Activated CD4-positive, alpha-beta T cell treated with anti-CD3 and anti-CD28 coated beads, Interleukin-2, Interleukin-4, amounts not matched to agents 100 ng/mL and 50 ng/mL, durations not matched to agents 16 hours and 8 hours (primary cell): ENCODE measurements around the gene PADI4.

Experiments used
- DNase-seq: peaks from one replicate; pipeline ENCODE4 v3.0.0-alpha.2; 2020; ENCODE audit warnings: low spot score

The PADI4 gene

GRCh38 chr1:17282836-17283235 is 25.2 kb upstream of the PADI4 start:
- no peak for DNase-seq

- no peak for DNase-seq
These were observed 21.4 kb upstream of the PADI4 start for GRCh38 chr1:17286646-17287045.

- DNase-seq = no peak
These were observed 20.7 kb upstream of the PADI4 start for GRCh38 chr1:17287130-17287776.

GRCh38 chr1:17289721-17290120 is 18.3 kb upstream of the PADI4 start:
- DNase-seq = no peak

- no peak for DNase-seq
These were observed 17.4 kb upstream of the PADI4 start for GRCh38 chr1:17290553-17290952.

GRCh38 chr1:17292299-17293160 is 15.5 kb upstream of the PADI4 start:
- DNase-seq = no peak

- DNase-seq = no peak
These were observed 14.1 kb upstream of the PADI4 start for GRCh38 chr1:17293681-17294425.

- DNase-seq = no peak
These were observed 12.7 kb upstream of the PADI4 start for GRCh38 chr1:17295292-17295691.

GRCh38 chr1:17296086-17296485 is 11.9 kb upstream of the PADI4 start:
- DNase-seq = no peak

GRCh38 chr1:17297991-17298390 is 10.0 kb upstream of the PADI4 start:
- no peak for DNase-seq

GRCh38 chr1:17301767-17302166 is 6.2 kb upstream of the PADI4 start:
- no peak for DNase-seq

- no peak for DNase-seq
These were observed 3.7 kb upstream of the PADI4 start for GRCh38 chr1:17304151-17304825.

- DNase-seq = no peak
These were observed 3.2 kb upstream of the PADI4 start for GRCh38 chr1:17304826-17305175.

- no peak for DNase-seq
These were observed 2.4 kb upstream of the PADI4 start for GRCh38 chr1:17305576-17306095.

GRCh38 chr1:17306407-17306806 is 1.6 kb upstream of the PADI4 start:
- DNase-seq = no peak

- DNase-seq = no peak
These were observed 1.1 kb upstream of the PADI4 start for GRCh38 chr1:17306921-17307320.

- no peak for DNase-seq
These were observed 668 bp upstream of the PADI4 start for GRCh38 chr1:17307329-17307728.

- no peak for DNase-seq
These were observed 596 bp downstream of the PADI4 start for GRCh38 chr1:17308593-17308992.

- no peak for DNase-seq
These were observed 1.6 kb downstream of the PADI4 start for GRCh38 chr1:17309426-17310067.

GRCh38 chr1:17310068-17310640 is 2.2 kb downstream of the PADI4 start:
- DNase-seq = no peak
